GM23338 (cell line): Measurements from ENCODE around the gene GNA15. TPM values are rescaled to one million over a fixed set of nuclear protein-coding genes. Genes with fewer than 3 reads are reported as not detected.
A peak's percentile ranks its signal among the peaks of the same experiment; 100 is the strongest.

Experiments
- ATAC-seq: fragments of 200-7000 bp; cut with Tn5 transposase; 3 replicates; pipeline ENCODE4 v1.9.1; 2020
- DNase-seq: peaks from one replicate; pipeline ENCODE4 v3.0.0-alpha.2; 2015; ENCODE audit warnings: low spot score
- H2AFZ ChIP-seq: fragments of 200-600 bp; sonication (generic); 2 replicates; pipeline ENCODE4 v1.8.0; 2016; ENCODE audit warnings: antibody characterized with exemption, mild to moderate bottlenecking, moderate library complexity
- H3F3A ChIP-seq: fragments of 200-600 bp; sonication (generic); replicated peaks from 2 replicates; pipeline ENCODE4 v1.8.0; 2017; ENCODE audit warnings: antibody characterized with exemption, mixed run types, low read depth
- H3K27ac ChIP-seq: fragments of 200-600 bp; sonication (generic); 2 replicates; pipeline ENCODE4 v1.6.1; 2016; ENCODE audit warnings: low read depth
- H3K27me3 ChIP-seq: fragments of 200-600 bp; sonication (generic); 2 replicates; pipeline ENCODE4 v1.8.0; 2016; ENCODE audit warnings: mild to moderate bottlenecking, mixed run types, moderate library complexity; ENCODE audit not compliant: insufficient read depth
- H3K36me3 ChIP-seq: fragments of 200-600 bp; sonication (generic); 2 replicates; pipeline ENCODE4 v1.8.0; 2016; ENCODE audit warnings: mild to moderate bottlenecking; ENCODE audit not compliant: insufficient read depth
- H3K4me1 ChIP-seq: fragments of 200-600 bp; sonication (generic); 2 replicates; pipeline ENCODE4 v1.8.0; 2016; ENCODE audit warnings: mild to moderate bottlenecking, moderate library complexity; ENCODE audit not compliant: insufficient read depth
- H3K4me2 ChIP-seq: fragments of 200-600 bp; sonication (generic); 2 replicates; pipeline ENCODE4 v1.7.1; 2017; ENCODE audit warnings: mixed run types
- H3K4me3 ChIP-seq: fragments of 200-600 bp; sonication (generic); 2 replicates; pipeline ENCODE4 v1.6.1; 2016; ENCODE audit warnings: mixed run types
- H3K79me2 ChIP-seq: fragments of 200-600 bp; sonication (generic); replicated peaks from 2 replicates; pipeline ENCODE4 v1.8.0; 2017; ENCODE audit warnings: mild to moderate bottlenecking; ENCODE audit not compliant: insufficient read depth
- H3K9me2 ChIP-seq: fragments of 200-600 bp; sonication (generic); 2 replicates; pipeline ENCODE4 v1.8.0; 2017; ENCODE audit not compliant: insufficient read depth
- H4K20me1 ChIP-seq: fragments of 200-600 bp; sonication (generic); replicated peaks from 2 replicates; pipeline ENCODE4 v1.8.0; 2017; ENCODE audit warnings: mild to moderate bottlenecking; ENCODE audit not compliant: insufficient read depth
- H3K27ac Mint-ChIP-seq: 2 replicates; pipeline ENCODE4 v1.8.0; 2020; ENCODE audit warnings: inconsistent platforms, mild to moderate bottlenecking, moderate library complexity, mixed read lengths
- H3K27me3 Mint-ChIP-seq: 3 replicates; pipeline ENCODE4 v1.8.0; 2022; ENCODE audit warnings: low read depth, mild to moderate bottlenecking, moderate library complexity, mixed read lengths, inconsistent platforms; ENCODE audit not compliant: insufficient read depth, poor library complexity
- H3K36me3 Mint-ChIP-seq: 3 replicates; pipeline ENCODE4 v1.8.0; 2021; ENCODE audit warnings: low read depth, mild to moderate bottlenecking, inconsistent platforms, moderate library complexity, mixed read lengths
- H3K4me1 Mint-ChIP-seq: 3 replicates; pipeline ENCODE4 v1.8.0; 2020; ENCODE audit warnings: mild to moderate bottlenecking, inconsistent platforms, mixed read lengths
- H3K4me3 Mint-ChIP-seq: 3 replicates; pipeline ENCODE4 v1.8.0; 2021; ENCODE audit warnings: moderate library complexity, mild to moderate bottlenecking, inconsistent platforms, mixed read lengths
- H3K9me3 Mint-ChIP-seq: 3 replicates; pipeline ENCODE4 v1.8.0; 2020; ENCODE audit warnings: moderate library complexity, mild to moderate bottlenecking, inconsistent platforms, mixed read lengths
- CREB1 ChIP-seq: fragments of 250-450 bp; sonication (Bioruptor Pico); IDR thresholded peaks from 2 replicates; pipeline ENCODE4 v1.5.0; 2020; ENCODE audit warnings: low read depth, mild to moderate bottlenecking, moderate library complexity
- EZH2 ChIP-seq: fragments of 200-600 bp; sonication (generic); IDR thresholded peaks from one replicate; pipeline ENCODE4 v1.8.0; 2017; ENCODE audit warnings: antibody characterized with exemption, mild to moderate bottlenecking, low read depth; ENCODE audit not compliant: unreplicated experiment
- EZH2phosphoT487 ChIP-seq: fragments of 200-600 bp; sonication (generic); IDR thresholded peaks from one replicate; pipeline ENCODE4 v1.8.1; 2018; ENCODE audit warnings: antibody characterized with exemption; ENCODE audit not compliant: unreplicated experiment
- NANOG ChIP-seq: IDR thresholded peaks from 2 replicates; pipeline ENCODE4 v1.6.1; 2016; ENCODE audit warnings: antibody characterized with exemption, borderline replicate concordance
- POLR2AphosphoS5 ChIP-seq: IDR thresholded peaks from 2 replicates; pipeline ENCODE4 v1.6.1; 2016; ENCODE audit warnings: antibody characterized with exemption, low read depth
- STAT1 ChIP-seq: IDR thresholded peaks from one replicate; pipeline ENCODE4 v1.6.1; 2016; ENCODE audit warnings: antibody characterized with exemption; ENCODE audit not compliant: unreplicated experiment
- ZNF114 ChIP-seq: fragments of 250-450 bp; sonication (Bioruptor Pico); IDR thresholded peaks from 2 replicates; pipeline ENCODE4 v1.5.0; 2020; ENCODE audit warnings: mild to moderate bottlenecking, moderate library complexity
- ZNF331 ChIP-seq: fragments of 250-450 bp; sonication (Bioruptor Pico); IDR thresholded peaks from 2 replicates; pipeline ENCODE4 v1.5.0; 2020; ENCODE audit warnings: low read depth, mild to moderate bottlenecking, moderate library complexity
- long read RNA-seq: library from polyadenylated mRNA; unstranded; transcript quantifications from one replicate; pipeline ENCODE4 v2.0.0, GENCODE V29; 2020; ENCODE audit not compliant: unreplicated experiment
- polyA plus RNA-seq: library from polyadenylated mRNA; unstranded; fragments of >200 nt; fragmentation: Nextera tagmentation; extraction: Ambion mirVana; gene quantifications from 2 replicates; pipeline ENCODE4 v1.2.1, GENCODE V29; 2016
- total RNA-seq: library from RNA; depleted of rRNA; stranded (reverse); fragments of >200 nt; shearing (Covaris generic); gene quantifications from 2 replicates; pipeline ENCODE4 v1.2.3, GENCODE V29; 2014; rRNA removed
- TF ChIP-seq, protein P1 (sequence below): IDR thresholded peaks from 2 replicates; pipeline ENCODE4 v1.6.1; 2016; ENCODE audit warnings: antibody characterized with exemption
- TF ChIP-seq, protein P2 (sequence below): IDR thresholded peaks from one replicate; pipeline ENCODE4 v1.6.1; 2018; ENCODE audit warnings: antibody characterized with exemption; ENCODE audit not compliant: unreplicated experiment
- TF ChIP-seq, protein P3 (sequence below), 2 experiments: fragments of 200-600 bp in 1 of 2; sonication (generic) in 1 of 2; conservative IDR thresholded peaks; 2 replicates each; pipeline versions ENCODE4 v1.5.1 to v1.6.1; 2016 to 2017; ENCODE audit warnings: antibody characterized with exemption in 2 of 2, low read depth in 2 of 2, mild to moderate bottlenecking in 2 of 2, moderate library complexity in 1 of 2
- TF ChIP-seq, protein P4 (sequence below): fragments of 250-450 bp; sonication (Bioruptor Pico); IDR thresholded peaks from 2 replicates; pipeline ENCODE4 v1.5.0; 2020; ENCODE audit warnings: mild to moderate bottlenecking, moderate library complexity

GNA15 gene, protein sequence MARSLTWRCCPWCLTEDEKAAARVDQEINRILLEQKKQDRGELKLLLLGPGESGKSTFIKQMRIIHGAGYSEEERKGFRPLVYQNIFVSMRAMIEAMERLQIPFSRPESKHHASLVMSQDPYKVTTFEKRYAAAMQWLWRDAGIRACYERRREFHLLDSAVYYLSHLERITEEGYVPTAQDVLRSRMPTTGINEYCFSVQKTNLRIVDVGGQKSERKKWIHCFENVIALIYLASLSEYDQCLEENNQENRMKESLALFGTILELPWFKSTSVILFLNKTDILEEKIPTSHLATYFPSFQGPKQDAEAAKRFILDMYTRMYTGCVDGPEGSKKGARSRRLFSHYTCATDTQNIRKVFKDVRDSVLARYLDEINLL
- total RNA-seq (0.14 TPM in 1 of 2 replicates, not detected in the other), polyA plus RNA-seq (0.10 and 0.31 TPM in 2 replicates)
- long read RNA-seq: 0 reads

DNA sequence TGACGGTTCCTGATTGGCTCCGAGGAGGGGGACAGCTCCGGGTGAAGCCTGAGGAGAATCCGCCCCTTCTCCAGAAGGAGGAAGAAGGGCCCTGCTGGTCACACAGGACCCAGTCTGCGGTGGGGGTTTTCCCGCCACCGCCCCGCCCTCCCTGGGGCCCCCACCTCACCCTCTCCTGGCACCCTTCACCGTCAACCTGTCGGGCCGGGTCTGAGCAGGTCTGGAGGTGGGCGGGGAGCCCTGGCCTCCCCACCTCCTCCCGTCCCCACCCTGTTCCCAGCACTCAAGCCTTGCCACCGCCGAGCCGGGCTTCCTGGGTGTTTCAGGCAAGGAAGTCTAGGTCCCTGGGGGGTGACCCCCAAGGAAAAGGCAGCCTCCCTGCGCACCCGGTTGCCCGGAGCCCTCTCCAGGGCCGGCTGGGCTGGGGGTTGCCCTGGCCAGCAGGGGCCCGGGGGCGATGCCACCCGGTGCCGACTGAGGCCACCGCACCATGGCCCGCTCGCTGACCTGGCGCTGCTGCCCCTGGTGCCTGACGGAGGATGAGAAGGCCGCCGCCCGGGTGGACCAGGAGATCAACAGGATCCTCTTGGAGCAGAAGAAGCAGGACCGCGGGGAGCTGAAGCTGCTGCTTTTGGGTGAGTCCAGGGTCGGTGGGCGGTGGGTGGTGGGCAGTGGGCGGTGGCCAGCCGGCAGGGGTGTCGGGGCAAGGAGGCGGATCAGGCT, at the start of gene GNA15:
TSS of gene GNA15 (plus strand) at position 73 of the 723 bp plus-strand sequence. CDS start at position 491, 418 bp downstream.
- Mint-ChIP-seq H3K36me3 (no peaks in the 10 kb centered on the region), H3K9me3 (no peaks in the 10 kb centered on the region; the same call in 2 of the 3 replicates), H3K27ac (no peak within 1 kb of the TSS), H3K4me3 (no peak within 1 kb of the TSS), H3K4me1 (peaks cover 8% of the 10 kb centered on the region; the same call in 2 of the 3 replicates), H3K27me3 (peaks cover 2% of the 10 kb centered on the region)
- no peaks in the 10 kb centered on the region for H4K20me1 ChIP-seq
- no peaks in the 10 kb centered on the region for H3K27me3 ChIP-seq
- H3K4me2 ChIP-seq: no peak within 1 kb of the TSS
- H3K36me3 ChIP-seq: no peaks in the 10 kb centered on the region
- H3F3A ChIP-seq: no peaks in the 10 kb centered on the region
- no peaks in the 10 kb centered on the region for H3K9me2 ChIP-seq
- no peaks in the 10 kb centered on the region for H3K79me2 ChIP-seq
- no peaks in the 10 kb centered on the region; the same call in 1 of the 2 replicates for H3K4me1 ChIP-seq
- H2AFZ ChIP-seq: no peak within 1 kb of the TSS
- ATAC-seq (peak; percentile 40; the same call in 1 of the 3 replicates), DNase-seq (no peak)
- no peak within 1 kb of the TSS for H3K4me3 ChIP-seq
- H3K27ac ChIP-seq: no peak within 1 kb of the TSS
- TF ChIP-seq CREB1 (CRISPR knock-in tag) (no peak), NANOG (no peak), ZNF114 (CRISPR knock-in tag) (no peak), ZNF331 (CRISPR knock-in tag) (no peak), STAT1 (no peak), EZH2 (no peak), POLR2AphosphoS5 (no peak), EZH2phosphoT487 (no peak)
- TF ChIP-seq, protein P1, sequence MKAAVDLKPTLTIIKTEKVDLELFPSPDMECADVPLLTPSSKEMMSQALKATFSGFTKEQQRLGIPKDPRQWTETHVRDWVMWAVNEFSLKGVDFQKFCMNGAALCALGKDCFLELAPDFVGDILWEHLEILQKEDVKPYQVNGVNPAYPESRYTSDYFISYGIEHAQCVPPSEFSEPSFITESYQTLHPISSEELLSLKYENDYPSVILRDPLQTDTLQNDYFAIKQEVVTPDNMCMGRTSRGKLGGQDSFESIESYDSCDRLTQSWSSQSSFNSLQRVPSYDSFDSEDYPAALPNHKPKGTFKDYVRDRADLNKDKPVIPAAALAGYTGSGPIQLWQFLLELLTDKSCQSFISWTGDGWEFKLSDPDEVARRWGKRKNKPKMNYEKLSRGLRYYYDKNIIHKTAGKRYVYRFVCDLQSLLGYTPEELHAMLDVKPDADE: no peak
- TF ChIP-seq, protein P2, sequence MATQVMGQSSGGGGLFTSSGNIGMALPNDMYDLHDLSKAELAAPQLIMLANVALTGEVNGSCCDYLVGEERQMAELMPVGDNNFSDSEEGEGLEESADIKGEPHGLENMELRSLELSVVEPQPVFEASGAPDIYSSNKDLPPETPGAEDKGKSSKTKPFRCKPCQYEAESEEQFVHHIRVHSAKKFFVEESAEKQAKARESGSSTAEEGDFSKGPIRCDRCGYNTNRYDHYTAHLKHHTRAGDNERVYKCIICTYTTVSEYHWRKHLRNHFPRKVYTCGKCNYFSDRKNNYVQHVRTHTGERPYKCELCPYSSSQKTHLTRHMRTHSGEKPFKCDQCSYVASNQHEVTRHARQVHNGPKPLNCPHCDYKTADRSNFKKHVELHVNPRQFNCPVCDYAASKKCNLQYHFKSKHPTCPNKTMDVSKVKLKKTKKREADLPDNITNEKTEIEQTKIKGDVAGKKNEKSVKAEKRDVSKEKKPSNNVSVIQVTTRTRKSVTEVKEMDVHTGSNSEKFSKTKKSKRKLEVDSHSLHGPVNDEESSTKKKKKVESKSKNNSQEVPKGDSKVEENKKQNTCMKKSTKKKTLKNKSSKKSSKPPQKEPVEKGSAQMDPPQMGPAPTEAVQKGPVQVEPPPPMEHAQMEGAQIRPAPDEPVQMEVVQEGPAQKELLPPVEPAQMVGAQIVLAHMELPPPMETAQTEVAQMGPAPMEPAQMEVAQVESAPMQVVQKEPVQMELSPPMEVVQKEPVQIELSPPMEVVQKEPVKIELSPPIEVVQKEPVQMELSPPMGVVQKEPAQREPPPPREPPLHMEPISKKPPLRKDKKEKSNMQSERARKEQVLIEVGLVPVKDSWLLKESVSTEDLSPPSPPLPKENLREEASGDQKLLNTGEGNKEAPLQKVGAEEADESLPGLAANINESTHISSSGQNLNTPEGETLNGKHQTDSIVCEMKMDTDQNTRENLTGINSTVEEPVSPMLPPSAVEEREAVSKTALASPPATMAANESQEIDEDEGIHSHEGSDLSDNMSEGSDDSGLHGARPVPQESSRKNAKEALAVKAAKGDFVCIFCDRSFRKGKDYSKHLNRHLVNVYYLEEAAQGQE: no peak
- TF ChIP-seq, protein P3, sequence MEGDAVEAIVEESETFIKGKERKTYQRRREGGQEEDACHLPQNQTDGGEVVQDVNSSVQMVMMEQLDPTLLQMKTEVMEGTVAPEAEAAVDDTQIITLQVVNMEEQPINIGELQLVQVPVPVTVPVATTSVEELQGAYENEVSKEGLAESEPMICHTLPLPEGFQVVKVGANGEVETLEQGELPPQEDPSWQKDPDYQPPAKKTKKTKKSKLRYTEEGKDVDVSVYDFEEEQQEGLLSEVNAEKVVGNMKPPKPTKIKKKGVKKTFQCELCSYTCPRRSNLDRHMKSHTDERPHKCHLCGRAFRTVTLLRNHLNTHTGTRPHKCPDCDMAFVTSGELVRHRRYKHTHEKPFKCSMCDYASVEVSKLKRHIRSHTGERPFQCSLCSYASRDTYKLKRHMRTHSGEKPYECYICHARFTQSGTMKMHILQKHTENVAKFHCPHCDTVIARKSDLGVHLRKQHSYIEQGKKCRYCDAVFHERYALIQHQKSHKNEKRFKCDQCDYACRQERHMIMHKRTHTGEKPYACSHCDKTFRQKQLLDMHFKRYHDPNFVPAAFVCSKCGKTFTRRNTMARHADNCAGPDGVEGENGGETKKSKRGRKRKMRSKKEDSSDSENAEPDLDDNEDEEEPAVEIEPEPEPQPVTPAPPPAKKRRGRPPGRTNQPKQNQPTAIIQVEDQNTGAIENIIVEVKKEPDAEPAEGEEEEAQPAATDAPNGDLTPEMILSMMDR (conservative IDR thresholded peaks at IDR 0.05; ENCODE audit: low read depth in 2 of 2): no peak
- TF ChIP-seq, protein P4, sequence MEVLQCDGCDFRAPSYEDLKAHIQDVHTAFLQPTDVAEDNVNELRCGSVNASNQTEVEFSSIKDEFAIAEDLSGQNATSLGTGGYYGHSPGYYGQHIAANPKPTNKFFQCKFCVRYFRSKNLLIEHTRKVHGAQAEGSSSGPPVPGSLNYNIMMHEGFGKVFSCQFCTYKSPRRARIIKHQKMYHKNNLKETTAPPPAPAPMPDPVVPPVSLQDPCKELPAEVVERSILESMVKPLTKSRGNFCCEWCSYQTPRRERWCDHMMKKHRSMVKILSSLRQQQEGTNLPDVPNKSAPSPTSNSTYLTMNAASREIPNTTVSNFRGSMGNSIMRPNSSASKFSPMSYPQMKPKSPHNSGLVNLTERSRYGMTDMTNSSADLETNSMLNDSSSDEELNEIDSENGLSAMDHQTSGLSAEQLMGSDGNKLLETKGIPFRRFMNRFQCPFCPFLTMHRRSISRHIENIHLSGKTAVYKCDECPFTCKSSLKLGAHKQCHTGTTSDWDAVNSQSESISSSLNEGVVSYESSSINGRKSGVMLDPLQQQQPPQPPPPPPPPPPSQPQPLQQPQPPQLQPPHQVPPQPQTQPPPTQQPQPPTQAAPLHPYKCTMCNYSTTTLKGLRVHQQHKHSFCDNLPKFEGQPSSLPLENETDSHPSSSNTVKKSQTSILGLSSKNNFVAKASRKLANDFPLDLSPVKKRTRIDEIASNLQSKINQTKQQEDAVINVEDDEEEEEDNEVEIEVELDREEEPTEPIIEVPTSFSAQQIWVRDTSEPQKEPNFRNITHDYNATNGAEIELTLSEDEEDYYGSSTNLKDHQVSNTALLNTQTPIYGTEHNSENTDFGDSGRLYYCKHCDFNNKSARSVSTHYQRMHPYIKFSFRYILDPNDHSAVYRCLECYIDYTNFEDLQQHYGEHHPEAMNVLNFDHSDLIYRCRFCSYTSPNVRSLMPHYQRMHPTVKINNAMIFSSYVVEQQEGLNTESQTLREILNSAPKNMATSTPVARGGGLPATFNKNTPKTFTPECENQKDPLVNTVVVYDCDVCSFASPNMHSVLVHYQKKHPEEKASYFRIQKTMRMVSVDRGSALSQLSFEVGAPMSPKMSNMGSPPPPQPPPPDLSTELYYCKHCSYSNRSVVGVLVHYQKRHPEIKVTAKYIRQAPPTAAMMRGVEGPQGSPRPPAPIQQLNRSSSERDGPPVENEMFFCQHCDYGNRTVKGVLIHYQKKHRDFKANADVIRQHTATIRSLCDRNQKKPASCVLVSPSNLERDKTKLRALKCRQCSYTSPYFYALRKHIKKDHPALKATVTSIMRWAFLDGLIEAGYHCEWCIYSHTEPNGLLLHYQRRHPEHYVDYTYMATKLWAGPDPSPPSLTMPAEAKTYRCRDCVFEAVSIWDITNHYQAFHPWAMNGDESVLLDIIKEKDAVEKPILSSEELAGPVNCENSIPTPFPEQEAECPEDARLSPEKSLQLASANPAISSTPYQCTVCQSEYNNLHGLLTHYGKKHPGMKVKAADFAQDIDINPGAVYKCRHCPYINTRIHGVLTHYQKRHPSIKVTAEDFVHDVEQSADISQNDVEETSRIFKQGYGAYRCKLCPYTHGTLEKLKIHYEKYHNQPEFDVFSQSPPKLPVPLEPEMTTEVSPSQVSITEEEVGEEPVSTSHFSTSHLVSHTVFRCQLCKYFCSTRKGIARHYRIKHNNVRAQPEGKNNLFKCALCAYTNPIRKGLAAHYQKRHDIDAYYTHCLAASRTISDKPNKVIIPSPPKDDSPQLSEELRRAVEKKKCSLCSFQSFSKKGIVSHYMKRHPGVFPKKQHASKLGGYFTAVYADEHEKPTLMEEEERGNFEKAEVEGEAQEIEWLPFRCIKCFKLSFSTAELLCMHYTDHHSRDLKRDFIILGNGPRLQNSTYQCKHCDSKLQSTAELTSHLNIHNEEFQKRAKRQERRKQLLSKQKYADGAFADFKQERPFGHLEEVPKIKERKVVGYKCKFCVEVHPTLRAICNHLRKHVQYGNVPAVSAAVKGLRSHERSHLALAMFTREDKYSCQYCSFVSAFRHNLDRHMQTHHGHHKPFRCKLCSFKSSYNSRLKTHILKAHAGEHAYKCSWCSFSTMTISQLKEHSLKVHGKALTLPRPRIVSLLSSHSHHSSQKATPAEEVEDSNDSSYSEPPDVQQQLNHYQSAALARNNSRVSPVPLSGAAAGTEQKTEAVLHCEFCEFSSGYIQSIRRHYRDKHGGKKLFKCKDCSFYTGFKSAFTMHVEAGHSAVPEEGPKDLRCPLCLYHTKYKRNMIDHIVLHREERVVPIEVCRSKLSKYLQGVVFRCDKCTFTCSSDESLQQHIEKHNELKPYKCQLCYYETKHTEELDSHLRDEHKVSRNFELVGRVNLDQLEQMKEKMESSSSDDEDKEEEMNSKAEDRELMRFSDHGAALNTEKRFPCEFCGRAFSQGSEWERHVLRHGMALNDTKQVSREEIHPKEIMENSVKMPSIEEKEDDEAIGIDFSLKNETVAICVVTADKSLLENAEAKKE (CRISPR knock-in tag): no peak
